ENCODE measurements around the gene GP1BB.

DNA sequence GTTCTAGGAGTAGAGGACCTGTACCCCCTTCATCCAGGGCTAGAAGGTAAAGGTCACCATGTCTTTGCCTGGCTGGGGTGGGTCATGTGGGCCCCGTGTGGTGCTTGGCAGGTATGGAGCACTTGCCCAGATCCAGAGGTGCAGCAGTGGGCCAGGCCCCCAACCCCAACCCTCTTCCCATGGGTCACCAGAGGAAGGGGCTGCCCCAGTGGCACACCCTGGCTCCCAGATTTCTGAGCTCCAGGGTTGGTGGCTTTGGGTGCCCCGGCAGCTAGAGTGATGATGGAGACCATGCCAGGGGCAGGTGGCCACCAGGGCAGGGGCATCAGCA is 2.4 kb upstream of the GP1BB start:
- TF ChIP-seq, protein P1, sequence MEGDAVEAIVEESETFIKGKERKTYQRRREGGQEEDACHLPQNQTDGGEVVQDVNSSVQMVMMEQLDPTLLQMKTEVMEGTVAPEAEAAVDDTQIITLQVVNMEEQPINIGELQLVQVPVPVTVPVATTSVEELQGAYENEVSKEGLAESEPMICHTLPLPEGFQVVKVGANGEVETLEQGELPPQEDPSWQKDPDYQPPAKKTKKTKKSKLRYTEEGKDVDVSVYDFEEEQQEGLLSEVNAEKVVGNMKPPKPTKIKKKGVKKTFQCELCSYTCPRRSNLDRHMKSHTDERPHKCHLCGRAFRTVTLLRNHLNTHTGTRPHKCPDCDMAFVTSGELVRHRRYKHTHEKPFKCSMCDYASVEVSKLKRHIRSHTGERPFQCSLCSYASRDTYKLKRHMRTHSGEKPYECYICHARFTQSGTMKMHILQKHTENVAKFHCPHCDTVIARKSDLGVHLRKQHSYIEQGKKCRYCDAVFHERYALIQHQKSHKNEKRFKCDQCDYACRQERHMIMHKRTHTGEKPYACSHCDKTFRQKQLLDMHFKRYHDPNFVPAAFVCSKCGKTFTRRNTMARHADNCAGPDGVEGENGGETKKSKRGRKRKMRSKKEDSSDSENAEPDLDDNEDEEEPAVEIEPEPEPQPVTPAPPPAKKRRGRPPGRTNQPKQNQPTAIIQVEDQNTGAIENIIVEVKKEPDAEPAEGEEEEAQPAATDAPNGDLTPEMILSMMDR (conservative IDR thresholded peaks at IDR 0.05): no peak
- no peak for TF ChIP-seq ZFX (IDR thresholded peaks at IDR 0.05)
